Measurements from ENCODE around the gene ZMYM1.

GRCh38 chr1:35085421-35085820 lies 6.2 kb downstream of the ZMYM1 start:
- no peak for TF ChIP-seq CTCF (IDR thresholded peaks at IDR 0.05; ENCODE audit: low read depth, low read length)
- no peak for TF ChIP-seq EZH2phosphoT487 (IDR thresholded peaks at IDR 0.05; ENCODE audit: low read depth)

Data from OCI-LY3 (cell line).